Stomach (tissue), 4 donors: Measurements from ENCODE around the gene PRKN.

Source experiments
- POLR2AphosphoS5 ChIP-seq, 3 donors: sonication (generic); formaldehyde crosslinking; IDR thresholded peaks; one replicate each; pipeline ENCODE4 v1.6.1; 2016; ENCODE audit warnings: antibody characterized with exemption in 3 of 3
- TF ChIP-seq, protein P1 (sequence below), 7 experiments: fragments of 450-650 bp in 4 of 7; fragments of 200-600 bp in 3 of 7; sonication (generic) in 3 of 7; IDR thresholded peaks; one replicate each; pipeline ENCODE4 v1.5.1; 2016 to 2019; ENCODE audit warnings: antibody characterized with exemption in 7 of 7, control low read depth in 2 of 7, mild to moderate bottlenecking in 1 of 7

DNA sequence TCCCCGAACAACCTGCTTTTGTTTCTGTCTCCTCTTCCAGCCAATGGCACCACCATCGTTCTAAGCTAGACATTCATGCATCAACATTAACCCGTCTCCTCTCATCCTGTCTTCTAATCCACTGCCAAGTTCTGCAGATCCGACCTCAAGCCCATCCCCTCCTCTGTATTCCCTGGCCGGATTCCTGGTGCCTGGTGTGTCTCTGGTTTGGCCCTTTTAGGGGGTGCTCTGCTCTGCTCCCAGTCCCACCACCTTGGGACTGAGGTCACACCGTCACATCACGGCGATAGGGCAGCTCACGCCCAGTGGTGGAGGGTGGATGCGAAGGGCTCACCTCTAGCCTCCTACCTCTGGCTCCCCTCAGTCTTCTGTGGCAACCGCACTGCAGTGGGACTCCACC lies 1351.2 kb downstream of the PRKN start:
- TF ChIP-seq, protein P1, sequence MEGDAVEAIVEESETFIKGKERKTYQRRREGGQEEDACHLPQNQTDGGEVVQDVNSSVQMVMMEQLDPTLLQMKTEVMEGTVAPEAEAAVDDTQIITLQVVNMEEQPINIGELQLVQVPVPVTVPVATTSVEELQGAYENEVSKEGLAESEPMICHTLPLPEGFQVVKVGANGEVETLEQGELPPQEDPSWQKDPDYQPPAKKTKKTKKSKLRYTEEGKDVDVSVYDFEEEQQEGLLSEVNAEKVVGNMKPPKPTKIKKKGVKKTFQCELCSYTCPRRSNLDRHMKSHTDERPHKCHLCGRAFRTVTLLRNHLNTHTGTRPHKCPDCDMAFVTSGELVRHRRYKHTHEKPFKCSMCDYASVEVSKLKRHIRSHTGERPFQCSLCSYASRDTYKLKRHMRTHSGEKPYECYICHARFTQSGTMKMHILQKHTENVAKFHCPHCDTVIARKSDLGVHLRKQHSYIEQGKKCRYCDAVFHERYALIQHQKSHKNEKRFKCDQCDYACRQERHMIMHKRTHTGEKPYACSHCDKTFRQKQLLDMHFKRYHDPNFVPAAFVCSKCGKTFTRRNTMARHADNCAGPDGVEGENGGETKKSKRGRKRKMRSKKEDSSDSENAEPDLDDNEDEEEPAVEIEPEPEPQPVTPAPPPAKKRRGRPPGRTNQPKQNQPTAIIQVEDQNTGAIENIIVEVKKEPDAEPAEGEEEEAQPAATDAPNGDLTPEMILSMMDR (IDR thresholded peaks at IDR 0.05) = no peak
- TF ChIP-seq POLR2AphosphoS5 (IDR thresholded peaks at IDR 0.05) = no peak
